Measurements from ENCODE around the gene SDK1.

DNA sequence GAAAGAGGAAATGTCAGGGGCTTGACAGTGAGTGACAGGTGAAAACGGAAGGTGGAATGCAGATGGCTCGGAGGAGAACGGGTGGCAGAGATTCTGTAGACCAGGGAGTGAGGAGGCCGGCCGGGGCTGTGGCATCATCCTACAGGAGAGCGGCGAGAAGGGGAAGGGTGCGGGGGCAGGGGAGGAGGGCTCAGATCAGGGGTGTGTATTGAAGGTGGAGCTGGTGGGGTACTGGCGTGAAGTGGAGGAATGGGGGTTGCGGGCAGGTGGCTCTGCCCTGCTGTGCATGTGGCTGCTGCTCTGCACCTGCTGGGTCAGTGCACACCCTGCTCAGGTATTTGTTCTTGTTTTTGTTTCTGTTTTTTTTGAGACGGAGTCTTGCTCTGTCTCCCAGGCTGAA lies 910.2 kb downstream of the SDK1 start:
- TF ChIP-seq, protein P1, sequence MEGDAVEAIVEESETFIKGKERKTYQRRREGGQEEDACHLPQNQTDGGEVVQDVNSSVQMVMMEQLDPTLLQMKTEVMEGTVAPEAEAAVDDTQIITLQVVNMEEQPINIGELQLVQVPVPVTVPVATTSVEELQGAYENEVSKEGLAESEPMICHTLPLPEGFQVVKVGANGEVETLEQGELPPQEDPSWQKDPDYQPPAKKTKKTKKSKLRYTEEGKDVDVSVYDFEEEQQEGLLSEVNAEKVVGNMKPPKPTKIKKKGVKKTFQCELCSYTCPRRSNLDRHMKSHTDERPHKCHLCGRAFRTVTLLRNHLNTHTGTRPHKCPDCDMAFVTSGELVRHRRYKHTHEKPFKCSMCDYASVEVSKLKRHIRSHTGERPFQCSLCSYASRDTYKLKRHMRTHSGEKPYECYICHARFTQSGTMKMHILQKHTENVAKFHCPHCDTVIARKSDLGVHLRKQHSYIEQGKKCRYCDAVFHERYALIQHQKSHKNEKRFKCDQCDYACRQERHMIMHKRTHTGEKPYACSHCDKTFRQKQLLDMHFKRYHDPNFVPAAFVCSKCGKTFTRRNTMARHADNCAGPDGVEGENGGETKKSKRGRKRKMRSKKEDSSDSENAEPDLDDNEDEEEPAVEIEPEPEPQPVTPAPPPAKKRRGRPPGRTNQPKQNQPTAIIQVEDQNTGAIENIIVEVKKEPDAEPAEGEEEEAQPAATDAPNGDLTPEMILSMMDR (IDR thresholded peaks at IDR 0.05), result no peak
- TF ChIP-seq POLR2A (IDR thresholded peaks at IDR 0.05) (no peak), POLR2AphosphoS5 (IDR thresholded peaks at IDR 0.05) (no peak)
